Fibroblast of lung (primary cell): ENCODE results near the gene CNN1. TPM values are rescaled to one million over a fixed set of nuclear protein-coding genes. Genes with fewer than 3 reads are reported as not detected.
"Not testable (repeated sequence)": the region's sequence is repeated elsewhere in the genome, so short reads cannot be mapped to it uniquely, and the experiment has no call there.

Source experiments
- DNase-seq, 2 donors: peaks; one replicate each; pipeline versions ENCODE4 v3.0.0 to v3.0.0-alpha.2; 2010; ENCODE audit warnings: low read depth in 2 of 2
- H2AFZ ChIP-seq: 2 replicates; pipeline ENCODE4 v1.5.1; 2012; ENCODE audit warnings: low read length, control low read depth, inconsistent platforms
- H3K27ac ChIP-seq: 2 replicates; pipeline ENCODE4 v1.5.1; 2011; ENCODE audit warnings: low read length, control low read depth; ENCODE audit not compliant: insufficient read depth
- H3K27me3 ChIP-seq: 2 replicates; pipeline ENCODE4 v1.5.1; 2011; ENCODE audit warnings: mild to moderate bottlenecking, low read length; ENCODE audit not compliant: control insufficient read depth, insufficient read depth
- H3K36me3 ChIP-seq: 2 replicates; pipeline ENCODE4 v1.5.1; 2011; ENCODE audit warnings: low read length; ENCODE audit not compliant: control insufficient read depth, insufficient read depth
- H3K4me1 ChIP-seq: 2 replicates; pipeline ENCODE4 v1.5.1; 2011; ENCODE audit warnings: low read length; ENCODE audit not compliant: control insufficient read depth, insufficient read depth; ENCODE audit errors: extremely low read depth
- H3K4me2 ChIP-seq: 2 replicates; pipeline ENCODE4 v1.5.1; 2011; ENCODE audit warnings: low read length, control low read depth; ENCODE audit not compliant: insufficient read depth; ENCODE audit errors: extremely low read depth
- H3K4me3 ChIP-seq, 4 experiments: fragments of 200-600 bp in 1 of 4; sonication (generic) in 1 of 4; replicated peaks in 1 of 4; 2 replicates each; pipeline ENCODE4 v1.5.1; 2011 to 2016; ENCODE audit warnings: low read length in 4 of 4, low read depth in 3 of 4, mild to moderate bottlenecking in 3 of 4, control low read depth in 2 of 4, inconsistent platforms in 1 of 4, mixed read lengths in 1 of 4; ENCODE audit not compliant: insufficient read depth in 1 of 4; ENCODE audit errors: control extremely low read depth in 1 of 4
- H3K79me2 ChIP-seq: 2 replicates; pipeline ENCODE4 v1.5.1; 2012; ENCODE audit warnings: mild to moderate bottlenecking, low read length, inconsistent platforms; ENCODE audit not compliant: control insufficient read depth, insufficient read depth
- H3K9ac ChIP-seq: 2 replicates; pipeline ENCODE4 v1.5.1; 2011; ENCODE audit warnings: mild to moderate bottlenecking, low read length, control low read depth; ENCODE audit not compliant: insufficient read depth
- H3K9me3 ChIP-seq: 2 replicates; pipeline ENCODE4 v1.5.1; 2012; ENCODE audit warnings: low read depth, low read length; ENCODE audit not compliant: control insufficient read depth, insufficient read depth
- H4K20me1 ChIP-seq: 2 replicates; pipeline ENCODE4 v1.5.1; 2011; ENCODE audit warnings: low read length; ENCODE audit not compliant: control insufficient read depth, insufficient read depth; ENCODE audit errors: extremely low read depth
- EZH2 ChIP-seq: IDR thresholded peaks from 2 replicates; pipeline ENCODE4 v1.5.1; 2012; ENCODE audit warnings: low read length, control low read depth, mild to moderate bottlenecking; ENCODE audit errors: missing control alignments
- polyA plus RNA-seq, 2 donors: library from polyadenylated mRNA; depleted of rRNA in 1 of 2; stranded (reverse) in 1 of 2; unstranded in 1 of 2; fragments of >200 nt; gene quantifications; 2 replicates each; pipeline ENCODE4 v1.2.1, GENCODE V29; 2011 to 2012; ENCODE audit warnings: missing spikeins in 1 of 2
- total RNA-seq: library from RNA; depleted of rRNA; stranded (reverse); fragments of >200 nt; gene quantifications from 2 replicates; pipeline ENCODE4 v1.2.1, GENCODE V29; 2014
- TF ChIP-seq, protein P1 (sequence below), 2 donors: IDR thresholded peaks in 1 of 2; conservative IDR thresholded peaks in 1 of 2; 1 replicate in 1 of 2; 2 replicates in 1 of 2; pipeline ENCODE4 v1.5.1; 2011 to 2012; ENCODE audit warnings: low read length in 2 of 2, control low read depth in 1 of 2, inconsistent platforms in 1 of 2, low read depth in 1 of 2, mild to moderate bottlenecking in 1 of 2

The CNN1 gene
- total and polyA plus RNA-seq, 2 donors (not counting 1 experiment from before 2014, with no cell fraction given) = 20.3 to 83.9 TPM

DNA sequence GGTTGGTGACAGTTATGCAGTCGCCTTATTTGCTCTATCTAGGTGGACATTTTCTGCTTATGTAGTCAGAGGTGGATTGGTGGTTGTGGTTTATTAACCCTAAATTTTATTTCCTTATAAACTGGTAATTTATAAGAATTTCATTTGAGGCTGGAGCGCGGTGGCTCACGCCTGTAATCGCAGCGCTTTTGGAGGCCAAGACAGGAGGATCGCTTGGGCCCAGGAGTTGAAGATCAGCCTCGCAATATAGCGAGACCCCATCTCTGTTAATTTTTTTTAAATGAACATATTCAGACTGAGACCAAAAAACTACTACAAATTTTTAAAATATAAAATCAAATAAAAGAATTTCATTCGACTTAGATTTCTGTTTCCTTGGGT lies 59.4 kb downstream of the CNN1 start:
- H3K9ac ChIP-seq = peak overlapping the region; percentile 99
- H3K27me3 ChIP-seq = no peaks in the 10 kb centered on the region
- H3K4me2 ChIP-seq = peak overlapping the region; percentile 96
- TF ChIP-seq, protein P1, sequence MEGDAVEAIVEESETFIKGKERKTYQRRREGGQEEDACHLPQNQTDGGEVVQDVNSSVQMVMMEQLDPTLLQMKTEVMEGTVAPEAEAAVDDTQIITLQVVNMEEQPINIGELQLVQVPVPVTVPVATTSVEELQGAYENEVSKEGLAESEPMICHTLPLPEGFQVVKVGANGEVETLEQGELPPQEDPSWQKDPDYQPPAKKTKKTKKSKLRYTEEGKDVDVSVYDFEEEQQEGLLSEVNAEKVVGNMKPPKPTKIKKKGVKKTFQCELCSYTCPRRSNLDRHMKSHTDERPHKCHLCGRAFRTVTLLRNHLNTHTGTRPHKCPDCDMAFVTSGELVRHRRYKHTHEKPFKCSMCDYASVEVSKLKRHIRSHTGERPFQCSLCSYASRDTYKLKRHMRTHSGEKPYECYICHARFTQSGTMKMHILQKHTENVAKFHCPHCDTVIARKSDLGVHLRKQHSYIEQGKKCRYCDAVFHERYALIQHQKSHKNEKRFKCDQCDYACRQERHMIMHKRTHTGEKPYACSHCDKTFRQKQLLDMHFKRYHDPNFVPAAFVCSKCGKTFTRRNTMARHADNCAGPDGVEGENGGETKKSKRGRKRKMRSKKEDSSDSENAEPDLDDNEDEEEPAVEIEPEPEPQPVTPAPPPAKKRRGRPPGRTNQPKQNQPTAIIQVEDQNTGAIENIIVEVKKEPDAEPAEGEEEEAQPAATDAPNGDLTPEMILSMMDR (conservative IDR thresholded peaks at IDR 0.05 in 1 of 2, IDR thresholded peaks at IDR 0.05 in 1 of 2; ENCODE audit: low read depth in 1 of 2, low read length in 2 of 2) = no peak
- TF ChIP-seq EZH2 = no peak
- DNase-seq = peak in 1 of 2 donors; percentile 37
- H3K9me3 ChIP-seq = no peaks in the 10 kb centered on the region
- H3K36me3 ChIP-seq = no peaks in the 10 kb centered on the region
- peak overlapping the region; percentile 99 for H3K27ac ChIP-seq
- peaks cover 43% of the 10 kb centered on the region for H3K79me2 ChIP-seq
- H2AFZ ChIP-seq = peak overlapping the region; percentile 91
- no peaks in the 10 kb centered on the region for H4K20me1 ChIP-seq
- H3K4me3 ChIP-seq = peak overlapping the region; percentile 77 to 99 (median 96)
- no peaks in the 10 kb centered on the region for H3K4me1 ChIP-seq

GRCh38 chr19:11598746-11599145 lies 60.1 kb downstream of the CNN1 start:
- Histone ChIP-seq H3K36me3 (no peaks in the 10 kb centered on the region), H3K79me2 (peaks cover 46% of the 10 kb centered on the region), H2AFZ (no peak overlapping the region), H3K4me1 (no peaks in the 10 kb centered on the region), H3K4me3 (peak overlapping the region in 2 of 4 experiments; percentile 77 to 98), H4K20me1 (no peaks in the 10 kb centered on the region), H3K4me2 (peak overlapping the region; percentile 72), H3K27me3 (no peaks in the 10 kb centered on the region), H3K27ac (no peak overlapping the region), H3K9ac (no peak overlapping the region), H3K9me3 (no peaks in the 10 kb centered on the region)
- DNase-seq = no peak
- TF ChIP-seq EZH2 = no peak
- TF ChIP-seq, protein P1 (conservative IDR thresholded peaks at IDR 0.05 in 1 of 2, IDR thresholded peaks at IDR 0.05 in 1 of 2; ENCODE audit: low read depth in 1 of 2, low read length in 2 of 2) = no peak

GRCh38 chr19:11599704-11600103 lies 61.1 kb downstream of the CNN1 start:
- not testable (repeated sequence) for H3K27ac ChIP-seq, H3K4me2 ChIP-seq, DNase-seq, H3K9ac ChIP-seq, H2AFZ ChIP-seq, H3K4me1 ChIP-seq, H3K36me3 ChIP-seq, H4K20me1 ChIP-seq, H3K9me3 ChIP-seq, H3K4me3 ChIP-seq, H3K27me3 ChIP-seq
- H3K79me2 ChIP-seq = peaks cover 52% of the 10 kb centered on the region

Other genes with a start within 250 kb of the CNN1 start
- gene TSPAN16, start 242.7 kb upstream of the CNN1 start, total RNA-seq = not detected in 2 replicates
- not detected in 2 replicates for gene TSPAN16, start 242.7 kb upstream of the CNN1 start, polyA plus RNA-seq
- gene RAB3D, start 199.2 kb upstream of the CNN1 start, total RNA-seq = 15.4 and 20.0 TPM in 2 replicates
- gene RAB3D, start 199.2 kb upstream of the CNN1 start, polyA plus RNA-seq = 11.5 and 16.2 TPM in 2 replicates
- 54.7 and 76.8 TPM in 2 replicates for gene TMEM205, start 192.6 kb upstream of the CNN1 start, total RNA-seq
- 68.4 and 78.6 TPM in 2 replicates for gene TMEM205, start 192.6 kb upstream of the CNN1 start, polyA plus RNA-seq
- 10.1 and 11.3 TPM in 2 replicates for gene CCDC159, start 192.3 kb upstream of the CNN1 start, total RNA-seq
- gene CCDC159, start 192.3 kb upstream of the CNN1 start, polyA plus RNA-seq = 13.8 and 14.4 TPM in 2 replicates
- gene PLPPR2, start 183.4 kb upstream of the CNN1 start, total RNA-seq = 7.4 and 13.0 TPM in 2 replicates
- 17.6 and 21.2 TPM in 2 replicates for gene PLPPR2, start 183.4 kb upstream of the CNN1 start, polyA plus RNA-seq
- gene SWSAP1, start 164.2 kb upstream of the CNN1 start, total RNA-seq = 0.50 and 0.51 TPM in 2 replicates
- 0.76 and 1.2 TPM in 2 replicates for gene SWSAP1, start 164.2 kb upstream of the CNN1 start, polyA plus RNA-seq
- 6.4 and 9.2 TPM in 2 replicates for gene EPOR, start 154.5 kb upstream of the CNN1 start, total RNA-seq
- 3.6 and 3.8 TPM in 2 replicates for gene EPOR, start 154.5 kb upstream of the CNN1 start, polyA plus RNA-seq
- gene RGL3, start 119.5 kb upstream of the CNN1 start, total RNA-seq = 1.8 and 4.0 TPM in 2 replicates
- 0.20 and 0.90 TPM in 2 replicates for gene RGL3, start 119.5 kb upstream of the CNN1 start, polyA plus RNA-seq
- 0.26 and 0.66 TPM in 2 replicates for gene ODAD3, start 103.7 kb upstream of the CNN1 start, total RNA-seq
- gene ODAD3, start 103.7 kb upstream of the CNN1 start, polyA plus RNA-seq = 0.32 and 0.67 TPM in 2 replicates
- 120 and 134 TPM in 2 replicates for gene PRKCSH, start 103.2 kb upstream of the CNN1 start, total RNA-seq
- gene PRKCSH, start 103.2 kb upstream of the CNN1 start, polyA plus RNA-seq = 110 and 117 TPM in 2 replicates
- under 0.01 TPM in 1 of 2 replicates, not detected in the other for gene ELAVL3, start 57.8 kb upstream of the CNN1 start, total RNA-seq
- gene ELAVL3, start 57.8 kb upstream of the CNN1 start, polyA plus RNA-seq = not detected in 2 replicates
- gene ZNF653, start 33.0 kb upstream of the CNN1 start, total RNA-seq = 3.5 and 3.6 TPM in 2 replicates
- gene ZNF653, start 33.0 kb upstream of the CNN1 start, polyA plus RNA-seq = 3.1 and 5.5 TPM in 2 replicates
- 33.5 and 49.1 TPM in 2 replicates for gene ECSIT, start 9.7 kb upstream of the CNN1 start, total RNA-seq
- gene ECSIT, start 9.7 kb upstream of the CNN1 start, polyA plus RNA-seq = 19.3 and 22.6 TPM in 2 replicates
- gene ELOF1, start 20.4 kb downstream of the CNN1 start, total RNA-seq = 28.2 and 29.6 TPM in 2 replicates
- 52.2 and 57.8 TPM in 2 replicates for gene ELOF1, start 20.4 kb downstream of the CNN1 start, polyA plus RNA-seq
- gene ACP5, start 38.8 kb downstream of the CNN1 start, total RNA-seq = 1.2 and 2.6 TPM in 2 replicates
- gene ACP5, start 38.8 kb downstream of the CNN1 start, polyA plus RNA-seq = 0.19 and 2.2 TPM in 2 replicates
- 19.5 and 26.3 TPM in 2 replicates for gene ZNF627, start 58.6 kb downstream of the CNN1 start, total RNA-seq
- 7.9 and 10.8 TPM in 2 replicates for gene ZNF627, start 58.6 kb downstream of the CNN1 start, polyA plus RNA-seq
- 4.9 and 5.3 TPM in 2 replicates for gene ZNF823, start 200.1 kb downstream of the CNN1 start, total RNA-seq
- 3.3 and 3.4 TPM in 2 replicates for gene ZNF823, start 200.1 kb downstream of the CNN1 start, polyA plus RNA-seq
- gene ZNF441, start 228.1 kb downstream of the CNN1 start, total RNA-seq = 11.8 and 21.1 TPM in 2 replicates
- 3.2 and 5.4 TPM in 2 replicates for gene ZNF441, start 228.1 kb downstream of the CNN1 start, polyA plus RNA-seq